PC-9 (cell line): Measurements from ENCODE around the gene SHROOM4. TPM values are rescaled to one million over a fixed set of nuclear protein-coding genes. Genes with fewer than 3 reads are reported as not detected.

Experiments
- BruUV-seq: library from RNA; stranded (reverse); fragments of 400-500 nt; replicated peaks from 2 replicates; lab custom pipeline; 2021; lab: Mats Ljungman, UMichigan
- CTCF ChIA-PET: fragments of 300-600 bp; sonication (Branson Sonifier 250); formaldehyde crosslinking; loops from one replicate; lab custom pipeline; 2022; ENCODE audit warnings: antibody characterized with exemption; lab: Charles Lee
- POLR2A ChIA-PET: fragments of 300-600 bp; sonication (Branson Sonifier 250); formaldehyde crosslinking; loops from one replicate; lab custom pipeline; 2022; ENCODE audit warnings: antibody characterized with exemption; ENCODE audit not compliant: unreplicated experiment; lab: Charles Lee
- DNase-seq, 2 experiments: peaks; one replicate each; pipeline versions ENCODE4 v3.0.0 to v3.0.0-alpha.2; 2015 to 2022; ENCODE audit warnings: mixed read lengths in 1 of 2
- H2AFZ ChIP-seq: fragments of 200-600 bp; sonication (generic); 2 replicates; pipeline ENCODE4 v1.8.1; 2017; ENCODE audit warnings: antibody characterized with exemption
- H3F3A ChIP-seq: fragments of 200-600 bp; sonication (generic); 2 replicates; pipeline ENCODE4 v1.8.1; 2017; ENCODE audit warnings: antibody characterized with exemption, mild to moderate bottlenecking, low read depth; ENCODE audit not compliant: insufficient read depth
- H3K27ac ChIP-seq: fragments of 200-600 bp; sonication (generic); 2 replicates; pipeline ENCODE4 v1.6.1; 2016; ENCODE audit warnings: mixed run types
- H3K27me3 ChIP-seq: fragments of 200-600 bp; sonication (generic); 2 replicates; pipeline ENCODE4 v1.6.1; 2016; ENCODE audit warnings: low read depth, mixed run types; ENCODE audit not compliant: insufficient read depth
- H3K36me3 ChIP-seq: fragments of 200-600 bp; sonication (generic); 2 replicates; pipeline ENCODE4 v1.6.1; 2016; ENCODE audit warnings: low read depth, mixed run types
- H3K4me1 ChIP-seq: fragments of 200-600 bp; sonication (generic); replicated peaks from 2 replicates; pipeline ENCODE4 v1.6.1; 2016; ENCODE audit warnings: mixed run types; ENCODE audit not compliant: insufficient read depth
- H3K4me2 ChIP-seq: fragments of 200-600 bp; sonication (generic); 2 replicates; pipeline ENCODE4 v1.6.1; 2017; ENCODE audit warnings: mixed run types
- H3K4me3 ChIP-seq: fragments of 200-600 bp; sonication (generic); 2 replicates; pipeline ENCODE4 v1.6.1; 2016; ENCODE audit warnings: mixed run types
- H3K79me2 ChIP-seq: fragments of 200-600 bp; sonication (generic); 2 replicates; pipeline ENCODE4 v1.6.1; 2017; ENCODE audit warnings: low read depth, mixed run types
- H3K9me2 ChIP-seq: fragments of 200-600 bp; sonication (generic); 2 replicates; pipeline ENCODE4 v1.8.1; 2017; ENCODE audit warnings: mild to moderate bottlenecking; ENCODE audit not compliant: insufficient read depth
- H3K9me3 ChIP-seq: fragments of 200-600 bp; sonication (generic); 2 replicates; pipeline ENCODE4 v1.8.1; 2016; ENCODE audit warnings: low read depth; ENCODE audit not compliant: insufficient read depth
- H4K20me1 ChIP-seq: fragments of 200-600 bp; sonication (generic); 2 replicates; pipeline ENCODE4 v1.8.1; 2017; ENCODE audit not compliant: insufficient read depth
- EZH2 ChIP-seq: fragments of 200-600 bp; sonication (generic); IDR thresholded peaks from 2 replicates; pipeline ENCODE4 v1.8.0; 2017; ENCODE audit warnings: antibody characterized with exemption, low read depth
- intact Hi-C: fragments of 100-400 bp; cut with micrococcal nuclease; formaldehyde crosslinking; loops from one replicate; pipeline ENCODE4 v1.10.0; 2022; ENCODE audit not compliant: unreplicated experiment
- total RNA-seq: library from RNA; stranded (reverse); gene quantifications from 2 replicates; pipeline ENCODE4 v1.2.3, GENCODE V29; 2021
- TF ChIP-seq, protein P1 (sequence below): fragments of 200-600 bp; sonication (generic); conservative IDR thresholded peaks from 2 replicates; pipeline ENCODE4 v1.6.1; 2017; ENCODE audit warnings: mixed run types, antibody characterized with exemption, mild to moderate bottlenecking, moderate library complexity

Gene SHROOM4
- total RNA-seq, 1 experiment from 2014 or later: 1.1 TPM

DNA sequence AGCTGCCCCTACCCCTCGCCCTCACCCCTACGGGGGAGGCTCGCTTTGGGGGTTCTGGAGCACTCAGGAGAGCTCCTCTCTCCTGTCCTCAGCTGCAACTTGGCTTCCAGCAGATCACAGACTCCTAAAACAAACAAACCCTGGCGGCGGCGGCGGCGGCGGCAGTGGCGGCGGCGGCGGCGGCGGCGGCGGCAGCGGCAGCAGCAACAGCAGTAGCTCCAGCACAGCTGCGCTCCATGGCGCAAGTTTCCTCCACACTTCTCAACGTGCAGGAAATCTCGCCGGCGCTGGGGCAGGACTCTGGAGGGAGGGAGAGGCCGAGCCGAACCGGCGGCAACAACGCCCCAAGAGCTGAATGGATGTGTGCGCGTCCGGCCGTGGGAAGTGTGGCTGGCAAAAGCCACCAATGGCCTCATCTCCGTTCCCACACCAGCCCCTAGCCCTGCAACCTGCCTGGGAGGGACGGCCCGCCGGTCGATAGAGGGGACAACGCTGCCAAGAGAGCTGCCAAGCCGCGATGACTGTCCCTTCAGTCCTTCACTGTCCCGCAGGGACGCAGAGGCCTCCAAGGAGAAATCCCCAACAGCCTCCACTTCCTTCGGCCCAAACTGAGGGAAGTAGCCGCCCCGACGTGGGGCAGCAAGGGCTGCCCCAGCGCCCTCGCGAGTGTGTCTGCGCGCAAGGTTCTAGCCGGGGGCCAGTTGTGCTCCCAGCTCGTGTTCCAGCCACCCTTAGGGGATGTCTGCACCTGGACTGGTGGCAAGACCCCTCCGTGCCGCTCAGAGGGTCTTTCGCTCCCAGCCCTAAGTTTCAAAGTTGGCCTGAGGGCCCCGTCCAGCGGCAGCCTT lies 775 bp downstream of the SHROOM4 start:
- Histone ChIP-seq H3K9me3 (no peaks in the 10 kb centered on the region), H3K9me2 (no peaks in the 10 kb centered on the region), H3K36me3 (no peaks in the 10 kb centered on the region), H3F3A (no peaks in the 10 kb centered on the region), H4K20me1 (no peaks in the 10 kb centered on the region), H3K4me2 (peak overlapping the region; percentile 66), H2AFZ (peak overlapping the region; percentile 74; the same call in 1 of the 2 replicates), H3K27ac (no peak overlapping the region), H3K27me3 (no peaks in the 10 kb centered on the region), H3K4me3 (peak overlapping the region; percentile 46; the same call in 1 of the 2 replicates), H3K79me2 (no peaks in the 10 kb centered on the region), H3K4me1 (no peaks in the 10 kb centered on the region)
- DNase-seq: no peak
- ChIA-PET POLR2A (interaction anchor here (0.6 kb wide), 1 partner anchor 743 kb away, joined by 3 read pairs; no protein-coding TSS in a partner anchor), CTCF (no interaction called here)
- no peak for TF ChIP-seq EZH2
- TF ChIP-seq, protein P1, sequence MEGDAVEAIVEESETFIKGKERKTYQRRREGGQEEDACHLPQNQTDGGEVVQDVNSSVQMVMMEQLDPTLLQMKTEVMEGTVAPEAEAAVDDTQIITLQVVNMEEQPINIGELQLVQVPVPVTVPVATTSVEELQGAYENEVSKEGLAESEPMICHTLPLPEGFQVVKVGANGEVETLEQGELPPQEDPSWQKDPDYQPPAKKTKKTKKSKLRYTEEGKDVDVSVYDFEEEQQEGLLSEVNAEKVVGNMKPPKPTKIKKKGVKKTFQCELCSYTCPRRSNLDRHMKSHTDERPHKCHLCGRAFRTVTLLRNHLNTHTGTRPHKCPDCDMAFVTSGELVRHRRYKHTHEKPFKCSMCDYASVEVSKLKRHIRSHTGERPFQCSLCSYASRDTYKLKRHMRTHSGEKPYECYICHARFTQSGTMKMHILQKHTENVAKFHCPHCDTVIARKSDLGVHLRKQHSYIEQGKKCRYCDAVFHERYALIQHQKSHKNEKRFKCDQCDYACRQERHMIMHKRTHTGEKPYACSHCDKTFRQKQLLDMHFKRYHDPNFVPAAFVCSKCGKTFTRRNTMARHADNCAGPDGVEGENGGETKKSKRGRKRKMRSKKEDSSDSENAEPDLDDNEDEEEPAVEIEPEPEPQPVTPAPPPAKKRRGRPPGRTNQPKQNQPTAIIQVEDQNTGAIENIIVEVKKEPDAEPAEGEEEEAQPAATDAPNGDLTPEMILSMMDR: no peak
- BruUV-seq: no TSS peak
- intact Hi-C loops: loop anchor here (10.0 kb wide), 1 partner anchor 118 kb away; no protein-coding TSS in a partner anchor

DNA sequence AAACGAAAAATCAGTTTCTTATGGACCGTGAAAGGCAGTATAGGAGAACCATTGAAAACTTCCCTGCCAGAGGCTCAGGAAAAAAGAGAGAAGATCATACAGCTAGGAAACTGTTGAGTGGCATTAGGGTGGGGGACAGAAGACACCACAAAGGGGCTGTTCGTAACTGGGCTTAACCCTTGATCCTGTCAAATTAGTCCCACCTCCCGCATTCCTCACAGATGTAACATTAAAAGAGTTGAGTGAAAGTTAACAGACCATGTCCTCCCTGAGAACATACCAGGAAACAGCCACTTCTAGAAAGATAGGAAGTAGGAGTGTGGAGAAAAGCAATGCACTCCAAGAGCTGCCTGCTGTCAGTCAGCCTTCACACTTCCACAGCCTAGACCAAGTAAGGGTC lies 8.7 kb downstream of the SHROOM4 start:
- no peak for DNase-seq
- no peak overlapping the region for H3K4me3 ChIP-seq
- no peaks in the 10 kb centered on the region for H3K79me2 ChIP-seq
- no peak overlapping the region for H3K27ac ChIP-seq
- no peaks in the 10 kb centered on the region for H3K4me1 ChIP-seq
- no peaks in the 10 kb centered on the region for H3K27me3 ChIP-seq
- no peaks in the 10 kb centered on the region for H3F3A ChIP-seq
- H4K20me1 ChIP-seq: no peaks in the 10 kb centered on the region
- H3K4me2 ChIP-seq: no peak overlapping the region
- no TSS peak for BruUV-seq
- H3K9me3 ChIP-seq: no peaks in the 10 kb centered on the region
- H2AFZ ChIP-seq: no peak overlapping the region
- TF ChIP-seq, protein P1: no peak
- ChIA-PET POLR2A (no interaction called here), CTCF (no interaction called here)
- H3K36me3 ChIP-seq: no peaks in the 10 kb centered on the region
- H3K9me2 ChIP-seq: no peaks in the 10 kb centered on the region
- intact Hi-C loops: no loop called here

DNA sequence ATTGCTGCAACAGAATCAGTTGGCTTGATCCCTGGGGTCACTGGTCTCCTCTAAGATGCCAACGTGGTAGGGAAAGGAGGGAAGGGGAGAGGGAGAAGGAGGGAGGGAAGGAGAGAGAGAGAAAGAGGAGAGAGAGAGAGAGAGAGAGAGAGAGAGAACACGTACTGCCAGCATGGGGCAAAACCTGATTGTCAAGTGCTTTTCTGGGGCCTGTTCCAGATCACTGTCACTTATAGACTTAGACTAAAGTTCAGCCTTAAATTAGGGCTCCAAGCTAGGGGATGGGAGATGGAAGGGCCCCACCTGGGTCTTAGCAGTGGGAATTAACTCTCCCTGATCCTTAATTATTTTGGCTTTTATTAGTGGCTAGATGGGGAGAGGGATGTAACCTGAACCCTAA lies 12.9 kb downstream of the SHROOM4 start:
- Histone ChIP-seq H3K9me2 (no peaks in the 10 kb centered on the region), H3K4me1 (no peaks in the 10 kb centered on the region)
- CTCF ChIA-PET: no interaction called here

More for the DNA sequence above, 12.9 kb downstream of the SHROOM4 start:
- intact Hi-C loops: no loop called here
- no peaks in the 10 kb centered on the region for H4K20me1 ChIP-seq
- no TSS peak for BruUV-seq
- H2AFZ ChIP-seq: no peak overlapping the region
- POLR2A ChIA-PET: no interaction called here
- H3F3A ChIP-seq: no peaks in the 10 kb centered on the region
- H3K27me3 ChIP-seq: no peaks in the 10 kb centered on the region
- no peak for DNase-seq
- no peaks in the 10 kb centered on the region for H3K36me3 ChIP-seq
- no peaks in the 10 kb centered on the region for H3K79me2 ChIP-seq
- TF ChIP-seq, protein P1: no peak
- no peak for TF ChIP-seq EZH2
- no peaks in the 10 kb centered on the region for H3K9me3 ChIP-seq
- no peak overlapping the region for H3K4me2 ChIP-seq
- no peak overlapping the region for H3K4me3 ChIP-seq
- H3K27ac ChIP-seq: no peak overlapping the region
